H1 (cell line): ENCODE results near the gene BPIFB3. TPM values are rescaled to one million over a fixed set of nuclear protein-coding genes. Genes with fewer than 3 reads are reported as not detected.

Experiments used
- ATF2 ChIP-seq: IDR thresholded peaks from 2 replicates; pipeline ENCODE4 v1.6.1; 2012; ENCODE audit warnings: low read length, inconsistent platforms
- ATF3 ChIP-seq: IDR thresholded peaks from 2 replicates; pipeline ENCODE4 v1.6.1; 2011; ENCODE audit warnings: low read depth, mild to moderate bottlenecking, low read length; ENCODE audit not compliant: insufficient read depth
- RAD21 ChIP-seq, 2 experiments: IDR thresholded peaks in 1 of 2; conservative IDR thresholded peaks in 1 of 2; 2 replicates each; pipeline ENCODE4 v1.6.1; 2011; ENCODE audit warnings: low read depth in 2 of 2, low read length in 2 of 2, improper control_type of control experiment in 1 of 2, inconsistent platforms in 1 of 2, mild to moderate bottlenecking in 1 of 2, moderate library complexity in 1 of 2
- RNF2 ChIP-seq: fragments of 200-900, 300-1000 bp; sonication (generic); IDR thresholded peaks from 2 replicates; pipeline ENCODE4 v1.7.1; 2016; ENCODE audit warnings: borderline replicate concordance, low read depth, mild to moderate bottlenecking, antibody characterized with exemption, low read length; ENCODE audit not compliant: poor library complexity, severe bottlenecking; ENCODE audit errors: missing control alignments
- TAF1 ChIP-seq: IDR thresholded peaks from 2 replicates; pipeline ENCODE4 v1.6.1; 2011; ENCODE audit warnings: mild to moderate bottlenecking, low read depth, low read length
- polyA plus RNA-seq, 7 experiments: library from polyadenylated mRNA; depleted of rRNA in 3 of 7; stranded (reverse) in 5 of 7; unstranded in 2 of 7; fragments of >200 nt in 5 of 7; fragments of 200-250 nt in 2 of 7; gene quantifications; 1 replicate in 5 of 7; 2 replicates in 1 of 7; 4 replicates in 1 of 7; pipeline versions ENCODE4 v1.2.1 to v1.2.3, GENCODE V29; 2011 to 2013; ENCODE audit warnings: missing spikeins in 2 of 7, mixed read lengths in 2 of 7
- total RNA-seq: library from RNA; stranded (reverse); fragmentation: NEBNext Ultra II Directional; extraction: Animal tissue kit (Norgen Biotek cat#: 25700); gene quantifications from 2 replicates; pipeline ENCODE4 v1.2.1, GENCODE V29; 2021

The BPIFB3 gene
- total and polyA plus RNA-seq, 2 of the 8 experiments (the other 6 are each of a cell fraction or from before 2014, with no cell fraction given): not detected

- TF ChIP-seq ATF2 (no peak), RNF2 (no peak), ATF3 (no peak), RAD21 (IDR thresholded peaks at IDR 0.05 in 1 of 2, conservative IDR thresholded peaks at IDR 0.05 in 1 of 2; ENCODE audit: low read depth in 2 of 2, low read length in 2 of 2) (no peak), TAF1 (no peak)
- TF ChIP-seq, all 59 proteins: peak for 0
Measured at GRCh38 chr20:33072813-33073212, 19.1 kb downstream of the BPIFB3 start (continued).
